H9 (cell line): ENCODE data around the gene ANKRD44. TPM values are rescaled to one million over a fixed set of nuclear protein-coding genes. Genes with fewer than 3 reads are reported as not detected.

Experiments
- DNase-seq: peaks from one replicate; pipeline ENCODE4 v3.0.0-alpha.2; 2017
- H2AFZ ChIP-seq: one replicate; pipeline ENCODE4 v1.6.1; 2013; ENCODE audit warnings: mild to moderate bottlenecking, low read length, control low read depth, moderate library complexity
- H2AK5ac ChIP-seq: 2 replicates; pipeline ENCODE4 v1.6.1; 2013; ENCODE audit warnings: low read length, control low read depth, mixed read lengths; ENCODE audit not compliant: insufficient read length
- H2BK120ac ChIP-seq: one replicate; pipeline ENCODE4 v1.6.1; 2013; ENCODE audit warnings: low read depth, mild to moderate bottlenecking, low read length, control low read depth, inconsistent platforms; ENCODE audit not compliant: poor library complexity, severe bottlenecking
- H2BK12ac ChIP-seq: 2 replicates; pipeline ENCODE4 v1.6.1; 2013; ENCODE audit warnings: low read length, control low read depth, mixed read lengths, low read depth; ENCODE audit not compliant: insufficient read length
- H2BK15ac ChIP-seq: 2 replicates; pipeline ENCODE4 v1.6.1; 2013; ENCODE audit warnings: low read depth, low read length, control low read depth
- H2BK20ac ChIP-seq: one replicate; pipeline ENCODE4 v1.6.1; 2013; ENCODE audit warnings: low read depth, mild to moderate bottlenecking, low read length, control low read depth, inconsistent platforms; ENCODE audit not compliant: poor library complexity, severe bottlenecking
- H2BK5ac ChIP-seq: 2 replicates; pipeline ENCODE4 v1.6.1; 2013; ENCODE audit warnings: low read length, control low read depth, mixed read lengths; ENCODE audit not compliant: insufficient read length
- H3K14ac ChIP-seq: 2 replicates; pipeline ENCODE4 v1.6.1; 2013; ENCODE audit warnings: low read length, control low read depth; ENCODE audit not compliant: insufficient read depth
- H3K18ac ChIP-seq: 2 replicates; pipeline ENCODE4 v1.6.1; 2013; ENCODE audit warnings: low read depth, mild to moderate bottlenecking, mixed read lengths, low read length, control low read depth; ENCODE audit not compliant: insufficient read length
- H3K23ac ChIP-seq: 2 replicates; pipeline ENCODE4 v1.6.1; 2013; ENCODE audit warnings: low read length, control low read depth, mixed read lengths, low read depth; ENCODE audit not compliant: insufficient read length
- H3K23me2 ChIP-seq: 2 replicates; pipeline ENCODE4 v1.6.1; 2013; ENCODE audit warnings: low read depth, mild to moderate bottlenecking, mixed read lengths, low read length, control low read depth; ENCODE audit not compliant: insufficient read length, poor library complexity, severe bottlenecking
- H3K27ac ChIP-seq: 2 replicates; pipeline ENCODE4 v1.5.1; 2013; ENCODE audit warnings: low read length, control low read depth, mixed read lengths, low read depth; ENCODE audit not compliant: insufficient read length
- H3K27me3 ChIP-seq: 2 replicates; pipeline ENCODE4 v1.6.1; 2013; ENCODE audit warnings: low read length, control low read depth, inconsistent platforms; ENCODE audit not compliant: insufficient read depth
- H3K4ac ChIP-seq: 2 replicates; pipeline ENCODE4 v1.6.1; 2013; ENCODE audit warnings: low read depth, mild to moderate bottlenecking, control low read depth, inconsistent platforms, low read length, moderate library complexity
- H3K4me1 ChIP-seq: 2 replicates; pipeline ENCODE4 v1.6.1; 2013; ENCODE audit warnings: low read length, control low read depth, inconsistent platforms; ENCODE audit not compliant: insufficient read depth
- H3K4me2 ChIP-seq: 2 replicates; pipeline ENCODE4 v1.6.1; 2013; ENCODE audit warnings: low read length, control low read depth, mixed read lengths; ENCODE audit not compliant: insufficient read length, insufficient read depth
- H3K56ac ChIP-seq: 2 replicates; pipeline ENCODE4 v1.6.1; 2013; ENCODE audit warnings: low read depth, mild to moderate bottlenecking, mixed read lengths, low read length, control low read depth; ENCODE audit not compliant: insufficient read length
- H3K79me1 ChIP-seq: 2 replicates; pipeline ENCODE4 v1.6.1; 2013; ENCODE audit warnings: low read depth, mild to moderate bottlenecking, moderate library complexity, low read length, control low read depth, inconsistent platforms; ENCODE audit not compliant: insufficient read depth, poor library complexity, severe bottlenecking
- H3K79me2 ChIP-seq: 2 replicates; pipeline ENCODE4 v1.6.1; 2013; ENCODE audit warnings: low read length, control low read depth, inconsistent platforms; ENCODE audit not compliant: insufficient read depth
- H3K9ac ChIP-seq: 2 replicates; pipeline ENCODE4 v1.6.1; 2013; ENCODE audit warnings: low read length, control low read depth, mixed read lengths; ENCODE audit not compliant: insufficient read length; ENCODE audit errors: extremely low read depth
- H3K9me3 ChIP-seq: one replicate; pipeline ENCODE4 v1.6.1; 2013; ENCODE audit warnings: low read depth, low read length, inconsistent platforms; ENCODE audit not compliant: control insufficient read depth
- H3T11ph ChIP-seq: one replicate; pipeline ENCODE4 v1.6.1; 2013; ENCODE audit warnings: mild to moderate bottlenecking, low read length, control low read depth, inconsistent platforms
- H4K20me1 ChIP-seq: one replicate; pipeline ENCODE4 v1.6.1; 2013; ENCODE audit not compliant: control insufficient read depth, insufficient read length, insufficient read depth
- H4K5ac ChIP-seq: 2 replicates; pipeline ENCODE4 v1.6.1; 2013; ENCODE audit warnings: low read depth, mild to moderate bottlenecking, mixed read lengths, low read length, control low read depth; ENCODE audit not compliant: insufficient read length
- H4K8ac ChIP-seq: replicated peaks from 2 replicates; pipeline ENCODE4 v1.6.1; 2013; ENCODE audit warnings: low read length, control low read depth, mixed read lengths, low read depth; ENCODE audit not compliant: insufficient read length
- H4K91ac ChIP-seq: 2 replicates; pipeline ENCODE4 v1.6.1; 2013; ENCODE audit warnings: low read depth, mild to moderate bottlenecking, moderate library complexity, mixed read lengths, low read length, control low read depth; ENCODE audit not compliant: insufficient read length
- H3K27ac Mint-ChIP-seq, 3 experiments: 2 replicates in 2 of 3; 3 replicates in 1 of 3; pipeline ENCODE4 v1.8.0; 2020 to 2021; ENCODE audit warnings: mixed read lengths in 3 of 3, mild to moderate bottlenecking in 1 of 3, moderate library complexity in 1 of 3
- H3K27me3 Mint-ChIP-seq: 2 replicates; pipeline ENCODE4 v1.8.0; 2021; ENCODE audit warnings: low read depth, mild to moderate bottlenecking, moderate library complexity, mixed read lengths
- H3K36me3 Mint-ChIP-seq, 3 experiments: 2 replicates in 2 of 3; 3 replicates in 1 of 3; pipeline ENCODE4 v1.8.0; 2020 to 2021; ENCODE audit warnings: low read depth in 3 of 3, mixed read lengths in 3 of 3; ENCODE audit not compliant: insufficient read depth in 1 of 3
- H3K4me1 Mint-ChIP-seq, 2 experiments: 2 replicates each; pipeline ENCODE4 v1.8.0; 2020; ENCODE audit warnings: mixed read lengths in 2 of 2
- H3K4me3 Mint-ChIP-seq, 2 experiments: 2 replicates in 1 of 2; 3 replicates in 1 of 2; pipeline ENCODE4 v1.8.0; 2020 to 2021; ENCODE audit warnings: mild to moderate bottlenecking in 2 of 2, mixed read lengths in 2 of 2, moderate library complexity in 1 of 2
- H3K9me3 Mint-ChIP-seq, 2 experiments: 2 replicates in 1 of 2; 3 replicates in 1 of 2; pipeline ENCODE4 v1.8.0; 2020; ENCODE audit warnings: mild to moderate bottlenecking in 2 of 2, mixed read lengths in 2 of 2, moderate library complexity in 1 of 2
- WGBS: extraction: QIAGEN DNeasy Blood & Tissue Kit; methylation state at CpG from one replicate; pipeline ENCODE4 v1.1.7; 2013; ENCODE audit warnings: missing lambda C conversion rate, low lambda C conversion rate, mixed read lengths; ENCODE audit not compliant: insufficient read length; ENCODE audit errors: extremely low coverage; 5-methylcytosine and 5-hydroxymethylcytosine counted together
- total RNA-seq: library from RNA; stranded (reverse); gene quantifications from 2 replicates; pipeline ENCODE4 v1.2.1, GENCODE V29; 2021
- TF ChIP-seq, protein P1 (sequence below): fragments of 200-600 bp; sonication (generic); conservative IDR thresholded peaks from 3 replicates; pipeline ENCODE4 v1.8.0; 2021; ENCODE audit warnings: antibody characterized with exemption, mild to moderate bottlenecking

The ANKRD44 gene
- total RNA-seq, 1 experiment from 2014 or later = 1.9 TPM

DNA sequence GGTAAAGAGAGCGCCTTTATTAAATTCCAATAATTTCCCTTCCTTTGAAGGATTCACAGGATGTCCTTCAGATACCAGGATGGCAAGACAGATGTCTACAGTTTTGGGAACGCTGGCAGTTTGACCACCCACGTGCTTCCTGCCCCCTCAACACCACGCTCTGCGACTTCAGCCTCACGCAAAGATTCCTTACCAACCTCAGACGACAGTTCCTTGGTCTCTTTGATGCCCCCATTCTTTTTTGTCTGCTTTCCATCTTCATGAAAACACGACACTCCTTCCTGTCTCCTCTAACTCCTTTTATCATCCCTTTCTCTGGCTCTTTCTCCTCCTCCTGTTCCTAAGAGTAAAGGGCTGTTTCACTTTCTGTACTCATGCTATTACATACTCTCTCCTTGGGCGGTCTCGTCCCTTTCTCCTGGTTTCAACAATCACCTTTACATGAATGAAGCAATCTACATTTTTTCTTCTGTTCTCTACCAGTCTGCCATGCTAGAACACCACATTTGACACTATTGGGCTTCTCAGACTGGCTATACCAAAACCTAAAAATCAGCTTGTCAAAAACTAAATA is 194.2 kb downstream of the ANKRD44 start:
- H3K27me3 ChIP-seq = no peaks in the 10 kb centered on the region
- H3K14ac ChIP-seq = no peak overlapping the region
- H3K4ac ChIP-seq = no peak overlapping the region
- no peak overlapping the region for H3K18ac ChIP-seq
- Mint-ChIP-seq H3K36me3 (no peaks in the 10 kb centered on the region), H3K9me3 (no peaks in the 10 kb centered on the region), H3K4me1 (peaks cover 0 to 2% of the 10 kb centered on the region in 2 experiments; a peak in 1 of 4 replicates), H3K27me3 (no peaks in the 10 kb centered on the region), H3K4me3 (no peak overlapping the region), H3K27ac (no peak overlapping the region)
- no peaks in the 10 kb centered on the region for H3K9me3 ChIP-seq
- no peak overlapping the region for H2BK12ac ChIP-seq
- no peak overlapping the region for H3K9ac ChIP-seq
- no peak overlapping the region for H4K5ac ChIP-seq
- no peak overlapping the region for H3K56ac ChIP-seq
- H3K79me2 ChIP-seq = no peaks in the 10 kb centered on the region
- H4K8ac ChIP-seq = no peak overlapping the region
- H4K91ac ChIP-seq = no peak overlapping the region
- no peaks in the 10 kb centered on the region for H4K20me1 ChIP-seq
- no peak overlapping the region for H2BK15ac ChIP-seq
- H2BK20ac ChIP-seq = no peak overlapping the region
- TF ChIP-seq, protein P1, sequence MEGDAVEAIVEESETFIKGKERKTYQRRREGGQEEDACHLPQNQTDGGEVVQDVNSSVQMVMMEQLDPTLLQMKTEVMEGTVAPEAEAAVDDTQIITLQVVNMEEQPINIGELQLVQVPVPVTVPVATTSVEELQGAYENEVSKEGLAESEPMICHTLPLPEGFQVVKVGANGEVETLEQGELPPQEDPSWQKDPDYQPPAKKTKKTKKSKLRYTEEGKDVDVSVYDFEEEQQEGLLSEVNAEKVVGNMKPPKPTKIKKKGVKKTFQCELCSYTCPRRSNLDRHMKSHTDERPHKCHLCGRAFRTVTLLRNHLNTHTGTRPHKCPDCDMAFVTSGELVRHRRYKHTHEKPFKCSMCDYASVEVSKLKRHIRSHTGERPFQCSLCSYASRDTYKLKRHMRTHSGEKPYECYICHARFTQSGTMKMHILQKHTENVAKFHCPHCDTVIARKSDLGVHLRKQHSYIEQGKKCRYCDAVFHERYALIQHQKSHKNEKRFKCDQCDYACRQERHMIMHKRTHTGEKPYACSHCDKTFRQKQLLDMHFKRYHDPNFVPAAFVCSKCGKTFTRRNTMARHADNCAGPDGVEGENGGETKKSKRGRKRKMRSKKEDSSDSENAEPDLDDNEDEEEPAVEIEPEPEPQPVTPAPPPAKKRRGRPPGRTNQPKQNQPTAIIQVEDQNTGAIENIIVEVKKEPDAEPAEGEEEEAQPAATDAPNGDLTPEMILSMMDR = no peak
- no peaks in the 10 kb centered on the region for H3K23me2 ChIP-seq
- no peak overlapping the region for H3K4me2 ChIP-seq
- H2AK5ac ChIP-seq = no peak overlapping the region
- H3K79me1 ChIP-seq = no peaks in the 10 kb centered on the region
- H3K27ac ChIP-seq = no peak overlapping the region
- no CpG with 5 or more reads among the region's 10 CpGs for WGBS
- no peak overlapping the region for H2BK120ac ChIP-seq
- no peaks in the 10 kb centered on the region for H3K4me1 ChIP-seq
- no peak overlapping the region for H2BK5ac ChIP-seq
- H3K23ac ChIP-seq = no peak overlapping the region
- H3T11ph ChIP-seq = no peak overlapping the region
- no peak for DNase-seq
- H2AFZ ChIP-seq = no peak overlapping the region
